ENCODE results near the gene SEZ6L.

DNA sequence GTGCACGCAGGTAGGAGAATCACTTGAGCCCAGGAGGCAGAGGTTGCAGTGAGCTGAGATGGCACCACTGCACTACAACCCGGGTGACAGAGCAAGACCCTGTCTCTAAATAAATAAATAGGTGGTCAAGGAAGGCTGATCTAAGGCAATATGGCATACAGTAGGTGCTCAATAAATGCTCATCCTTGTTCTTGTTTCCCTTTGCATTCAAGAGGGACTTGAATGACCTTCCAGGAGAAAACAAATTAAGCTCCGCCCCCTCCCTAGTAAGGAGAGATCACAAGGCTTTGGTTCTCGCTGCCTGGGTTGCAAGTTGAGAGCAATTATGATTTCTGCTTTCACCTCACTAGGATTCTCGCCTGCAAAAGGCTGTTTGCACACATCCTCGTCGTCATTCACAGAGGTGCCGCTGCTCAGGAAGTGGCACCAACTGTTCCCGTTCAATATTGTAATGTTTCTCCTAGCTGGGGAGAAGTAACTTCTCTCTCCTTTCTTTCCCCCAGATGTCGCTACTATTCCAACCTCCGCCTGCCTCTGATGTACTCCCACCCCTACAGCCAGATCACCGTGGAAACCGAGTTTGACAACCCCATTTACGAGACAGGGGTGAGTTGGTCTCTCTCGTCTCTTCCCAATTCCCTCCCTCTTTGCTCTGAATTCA is 208.0 kb downstream of the SEZ6L start:
- TF ChIP-seq POLR2A (IDR thresholded peaks at IDR 0.05), result no peak
- TF ChIP-seq, protein P1, sequence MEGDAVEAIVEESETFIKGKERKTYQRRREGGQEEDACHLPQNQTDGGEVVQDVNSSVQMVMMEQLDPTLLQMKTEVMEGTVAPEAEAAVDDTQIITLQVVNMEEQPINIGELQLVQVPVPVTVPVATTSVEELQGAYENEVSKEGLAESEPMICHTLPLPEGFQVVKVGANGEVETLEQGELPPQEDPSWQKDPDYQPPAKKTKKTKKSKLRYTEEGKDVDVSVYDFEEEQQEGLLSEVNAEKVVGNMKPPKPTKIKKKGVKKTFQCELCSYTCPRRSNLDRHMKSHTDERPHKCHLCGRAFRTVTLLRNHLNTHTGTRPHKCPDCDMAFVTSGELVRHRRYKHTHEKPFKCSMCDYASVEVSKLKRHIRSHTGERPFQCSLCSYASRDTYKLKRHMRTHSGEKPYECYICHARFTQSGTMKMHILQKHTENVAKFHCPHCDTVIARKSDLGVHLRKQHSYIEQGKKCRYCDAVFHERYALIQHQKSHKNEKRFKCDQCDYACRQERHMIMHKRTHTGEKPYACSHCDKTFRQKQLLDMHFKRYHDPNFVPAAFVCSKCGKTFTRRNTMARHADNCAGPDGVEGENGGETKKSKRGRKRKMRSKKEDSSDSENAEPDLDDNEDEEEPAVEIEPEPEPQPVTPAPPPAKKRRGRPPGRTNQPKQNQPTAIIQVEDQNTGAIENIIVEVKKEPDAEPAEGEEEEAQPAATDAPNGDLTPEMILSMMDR (IDR thresholded peaks at IDR 0.05), result no peak
- TF ChIP-seq POLR2AphosphoS5 (IDR thresholded peaks at IDR 0.05), result no peak

Measured in transverse colon (tissue), 4 donors.